ENCODE data around the gene TRPM3.
A peak's percentile ranks its signal among the peaks of the same experiment; 100 is the strongest.

The TRPM3 gene

DNA sequence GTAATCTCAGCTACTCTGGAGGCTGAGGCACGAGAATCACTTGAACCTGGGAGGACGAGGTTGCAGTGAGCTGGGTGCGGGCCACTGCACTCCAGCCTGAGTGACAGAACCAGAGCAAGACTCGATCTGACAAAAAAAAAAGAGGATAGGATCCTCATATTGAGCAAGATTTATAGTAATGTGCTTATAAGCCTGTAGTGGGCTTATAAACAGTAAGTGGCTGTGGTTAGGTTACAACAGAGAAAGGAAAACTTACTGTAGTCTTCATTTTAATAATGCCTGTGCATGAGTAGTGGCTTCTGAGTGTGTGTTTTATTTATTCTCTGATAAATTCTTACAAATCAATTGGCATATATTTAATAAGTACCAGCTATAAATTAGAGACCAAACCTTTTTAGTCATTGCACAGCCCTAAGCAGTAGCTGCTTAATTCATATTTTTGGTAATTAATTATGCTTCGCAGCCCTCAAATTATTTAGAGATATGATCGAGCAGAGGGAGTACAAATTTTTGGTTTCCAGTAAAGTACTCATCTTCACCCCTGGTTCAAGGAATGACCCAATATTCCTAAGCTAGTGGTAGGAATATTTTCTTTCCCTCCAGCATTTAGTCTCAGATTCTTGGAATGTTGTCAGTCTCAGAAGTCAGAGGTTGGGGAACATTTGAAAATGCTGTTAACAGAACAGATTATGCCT lies 633.2 kb downstream of the TRPM3 start:
- TF ChIP-seq, protein P1, sequence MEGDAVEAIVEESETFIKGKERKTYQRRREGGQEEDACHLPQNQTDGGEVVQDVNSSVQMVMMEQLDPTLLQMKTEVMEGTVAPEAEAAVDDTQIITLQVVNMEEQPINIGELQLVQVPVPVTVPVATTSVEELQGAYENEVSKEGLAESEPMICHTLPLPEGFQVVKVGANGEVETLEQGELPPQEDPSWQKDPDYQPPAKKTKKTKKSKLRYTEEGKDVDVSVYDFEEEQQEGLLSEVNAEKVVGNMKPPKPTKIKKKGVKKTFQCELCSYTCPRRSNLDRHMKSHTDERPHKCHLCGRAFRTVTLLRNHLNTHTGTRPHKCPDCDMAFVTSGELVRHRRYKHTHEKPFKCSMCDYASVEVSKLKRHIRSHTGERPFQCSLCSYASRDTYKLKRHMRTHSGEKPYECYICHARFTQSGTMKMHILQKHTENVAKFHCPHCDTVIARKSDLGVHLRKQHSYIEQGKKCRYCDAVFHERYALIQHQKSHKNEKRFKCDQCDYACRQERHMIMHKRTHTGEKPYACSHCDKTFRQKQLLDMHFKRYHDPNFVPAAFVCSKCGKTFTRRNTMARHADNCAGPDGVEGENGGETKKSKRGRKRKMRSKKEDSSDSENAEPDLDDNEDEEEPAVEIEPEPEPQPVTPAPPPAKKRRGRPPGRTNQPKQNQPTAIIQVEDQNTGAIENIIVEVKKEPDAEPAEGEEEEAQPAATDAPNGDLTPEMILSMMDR (IDR thresholded peaks at IDR 0.05; ENCODE audit: extremely low read depth, insufficient read depth, missing control alignments) = no peak
- in situ Hi-C loops (cut with MboI; ENCODE audit: low pct_unique_long_range_greater_than_20kb, low sequenced_read_pairs, unreplicated experiment) = loop anchor here (10.0 kb wide), 1 partner anchor 133 kb away; no protein-coding TSS in a partner anchor
- no peak for DNase-seq (ENCODE audit: low spot score)

DNA sequence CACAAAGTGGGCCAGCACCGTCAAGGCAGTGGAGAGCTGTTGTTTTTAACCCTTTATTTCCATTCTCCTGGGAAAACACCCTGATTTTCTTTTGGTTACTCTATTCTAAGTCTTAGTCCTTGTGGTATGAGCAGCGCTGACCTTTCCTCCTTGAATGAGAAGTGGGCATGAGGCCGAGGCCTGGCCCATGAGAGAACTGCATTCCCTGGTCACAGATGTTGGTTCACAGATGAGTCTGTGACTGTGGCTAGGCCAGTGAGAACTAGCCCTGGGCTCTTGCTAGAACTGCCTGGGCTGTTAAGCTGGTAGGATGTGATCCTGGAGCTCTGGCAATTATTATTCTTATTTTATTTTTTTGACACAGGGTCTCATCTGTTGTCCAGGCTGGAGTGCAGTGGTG lies 635.3 kb downstream of the TRPM3 start:
- no peak for DNase-seq (ENCODE audit: low spot score)
- TF ChIP-seq, protein P1 (IDR thresholded peaks at IDR 0.05; ENCODE audit: extremely low read depth, insufficient read depth, missing control alignments) = no peak
- in situ Hi-C loops (cut with MboI; ENCODE audit: low pct_unique_long_range_greater_than_20kb, low sequenced_read_pairs, unreplicated experiment) = loop anchor here (10.0 kb wide), 1 partner anchor 131 kb away; no protein-coding TSS in a partner anchor

GRCh38 chr9:70485273-70485858 lies 636.1 kb downstream of the TRPM3 start:
- DNase-seq (ENCODE audit: low spot score) = no peak
- in situ Hi-C loops (cut with MboI; ENCODE audit: low pct_unique_long_range_greater_than_20kb, low sequenced_read_pairs, unreplicated experiment) = loop anchor here (10.0 kb wide), 1 partner anchor 131 kb away; no protein-coding TSS in a partner anchor
- TF ChIP-seq, protein P1 (IDR thresholded peaks at IDR 0.05; ENCODE audit: extremely low read depth, insufficient read depth, missing control alignments) = no peak

DNA sequence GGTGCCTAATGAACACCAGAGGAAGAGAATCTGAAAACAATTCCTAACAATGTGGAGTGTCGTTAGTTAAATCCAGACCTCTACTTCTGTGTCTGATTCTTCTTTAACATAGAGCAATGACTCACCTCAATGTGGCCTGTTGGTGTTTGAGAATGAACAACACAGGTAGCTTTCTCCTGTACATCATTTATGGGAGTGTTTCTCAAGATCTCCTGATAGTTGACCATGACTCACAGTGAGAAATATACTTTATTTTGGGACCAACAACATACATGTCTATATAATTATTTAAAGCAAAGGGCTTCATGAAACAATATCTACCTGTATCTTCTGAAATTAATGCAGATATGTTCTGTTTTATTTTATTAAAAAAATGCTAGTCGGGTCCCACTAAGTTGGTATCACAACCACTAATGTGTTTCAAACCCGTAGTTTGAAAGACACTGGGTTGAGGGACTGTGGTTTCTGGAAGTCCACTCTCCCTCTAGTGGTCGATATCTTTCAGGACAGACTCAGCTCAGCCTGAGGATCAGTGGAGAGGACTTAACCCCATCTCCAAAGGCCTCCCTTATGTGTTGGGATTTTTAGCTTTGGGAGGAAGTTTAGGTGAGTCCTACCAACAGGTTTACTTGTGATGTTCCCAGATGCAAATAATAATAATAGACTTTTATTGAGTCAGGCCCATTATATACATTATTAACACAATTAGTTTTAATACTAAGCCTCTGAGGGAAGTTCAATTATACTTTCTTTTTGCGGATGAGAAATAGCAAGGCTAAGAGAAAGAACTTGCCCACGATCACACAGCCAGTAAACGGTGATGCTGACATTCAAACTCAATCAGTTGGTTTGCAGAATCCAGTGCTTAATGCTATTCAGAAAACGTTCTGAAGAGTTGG lies 636.9 kb downstream of the TRPM3 start:
- TF ChIP-seq, protein P1 (IDR thresholded peaks at IDR 0.05; ENCODE audit: extremely low read depth, insufficient read depth, missing control alignments) = peak; percentile 64
- DNase-seq (ENCODE audit: low spot score) = peak; percentile 66
- in situ Hi-C loops (cut with MboI; ENCODE audit: low pct_unique_long_range_greater_than_20kb, low sequenced_read_pairs, unreplicated experiment) = loop anchor here (10.0 kb wide), 1 partner anchor 130 kb away; no protein-coding TSS in a partner anchor

- TF ChIP-seq, protein P1 (IDR thresholded peaks at IDR 0.05; ENCODE audit: extremely low read depth, insufficient read depth, missing control alignments) = no peak
- DNase-seq (ENCODE audit: low spot score) = no peak
- in situ Hi-C loops (cut with MboI; ENCODE audit: low pct_unique_long_range_greater_than_20kb, low sequenced_read_pairs, unreplicated experiment) = loop anchor here (10.0 kb wide), 1 partner anchor 127 kb away; no protein-coding TSS in a partner anchor
Observed at GRCh38 chr9:70481471-70481870, 640.0 kb downstream of the TRPM3 start.

- no peak for DNase-seq (ENCODE audit: low spot score)
- in situ Hi-C loops (cut with MboI; ENCODE audit: low pct_unique_long_range_greater_than_20kb, low sequenced_read_pairs, unreplicated experiment) = loop anchor here (10.0 kb wide), 1 partner anchor 126 kb away; no protein-coding TSS in a partner anchor
- TF ChIP-seq, protein P1 (IDR thresholded peaks at IDR 0.05; ENCODE audit: extremely low read depth, insufficient read depth, missing control alignments) = no peak
Observed at GRCh38 chr9:70480405-70480980, 640.9 kb downstream of the TRPM3 start.
